Stomach smooth muscle (tissue), 2 donors: ENCODE results near the gene SLC35E2B.

Source experiments
- H3K27ac ChIP-seq: one replicate; pipeline ENCODE4 v1.7.0; 2013; ENCODE audit warnings: mild to moderate bottlenecking, low read length, inconsistent platforms
- H3K27me3 ChIP-seq, 2 donors: one replicate each; pipeline ENCODE4 v1.7.0; 2013; ENCODE audit warnings: low read length in 2 of 2; ENCODE audit not compliant: insufficient read depth in 2 of 2, control insufficient read depth in 1 of 2
- H3K36me3 ChIP-seq, 2 donors: one replicate each; pipeline ENCODE4 v1.7.0; 2013; ENCODE audit warnings: low read length in 2 of 2; ENCODE audit not compliant: control insufficient read depth in 2 of 2, insufficient read depth in 2 of 2
- H3K4me1 ChIP-seq: one replicate; pipeline ENCODE4 v1.7.0; 2013; ENCODE audit warnings: low read length; ENCODE audit not compliant: control insufficient read depth, insufficient read depth
- H3K4me3 ChIP-seq, 2 donors: one replicate each; pipeline ENCODE4 v1.7.0; 2013; ENCODE audit warnings: low read length in 2 of 2
- H3K9ac ChIP-seq, 2 donors: one replicate each; pipeline ENCODE4 v1.7.0; 2013; ENCODE audit warnings: low read length in 2 of 2, mild to moderate bottlenecking in 1 of 2
- H3K9me3 ChIP-seq, 2 donors: one replicate each; pipeline ENCODE4 v1.7.0; 2013; ENCODE audit warnings: low read length in 2 of 2; ENCODE audit not compliant: control insufficient read depth in 2 of 2
- donor health status: healthy.
- donor health status: Pancreatic carcinoma.

Gene SLC35E2B

GRCh38 chr1:1626207-1627141 lies 66.1 kb downstream of the SLC35E2B start:
- H3K4me1 ChIP-seq = peaks cover 2% of the 10 kb centered on the region
- no peak overlapping the region for H3K9ac ChIP-seq
- H3K27ac ChIP-seq = no peak overlapping the region
- H3K36me3 ChIP-seq = peaks cover 3 to 4% of the 10 kb centered on the region in 2 donors
- no peak overlapping the region for H3K4me3 ChIP-seq
- no peaks in the 10 kb centered on the region for H3K9me3 ChIP-seq
- peaks cover 0 to 16% of the 10 kb centered on the region in 2 donors for H3K27me3 ChIP-seq

- Histone ChIP-seq H3K36me3 (peaks cover 3 to 4% of the 10 kb centered on the region in 2 donors), H3K9ac (no peak overlapping the region), H3K9me3 (no peaks in the 10 kb centered on the region), H3K4me3 (no peak overlapping the region), H3K4me1 (peaks cover 2% of the 10 kb centered on the region), H3K27me3 (peaks cover 0 to 11% of the 10 kb centered on the region in 2 donors), H3K27ac (no peak overlapping the region)
Observed at GRCh38 chr1:1625824-1626206, 66.8 kb downstream of the SLC35E2B start.

- Histone ChIP-seq H3K9me3 (no peaks in the 10 kb centered on the region), H3K27me3 (peaks cover 0 to 7% of the 10 kb centered on the region in 2 donors), H3K4me3 (no peak overlapping the region), H3K36me3 (peaks cover 3 to 4% of the 10 kb centered on the region in 2 donors), H3K4me1 (no peaks in the 10 kb centered on the region), H3K9ac (no peak overlapping the region), H3K27ac (no peak overlapping the region)
Observed at GRCh38 chr1:1625404-1625775, 67.2 kb downstream of the SLC35E2B start.

- no peak overlapping the region for H3K4me3 ChIP-seq
- peaks cover 0 to 5% of the 10 kb centered on the region in 2 donors for H3K27me3 ChIP-seq
- H3K9ac ChIP-seq = no peak overlapping the region
- H3K36me3 ChIP-seq = peaks cover 3 to 4% of the 10 kb centered on the region in 2 donors
- no peaks in the 10 kb centered on the region for H3K9me3 ChIP-seq
- H3K27ac ChIP-seq = no peak overlapping the region
- H3K4me1 ChIP-seq = no peaks in the 10 kb centered on the region
Observed at GRCh38 chr1:1624443-1625403, 67.9 kb downstream of the SLC35E2B start.

GRCh38 chr1:1623631-1624442 lies 68.8 kb downstream of the SLC35E2B start:
- no peak overlapping the region for H3K4me3 ChIP-seq
- no peaks in the 10 kb centered on the region for H3K9me3 ChIP-seq
- no peaks in the 10 kb centered on the region for H3K27me3 ChIP-seq
- H3K4me1 ChIP-seq = no peaks in the 10 kb centered on the region
- no peak overlapping the region for H3K9ac ChIP-seq
- H3K27ac ChIP-seq = no peak overlapping the region
- peaks cover 3 to 4% of the 10 kb centered on the region in 2 donors for H3K36me3 ChIP-seq

GRCh38 chr1:1623181-1623630 lies 69.4 kb downstream of the SLC35E2B start:
- Histone ChIP-seq H3K9ac (no peak overlapping the region), H3K4me3 (no peak overlapping the region), H3K27me3 (no peaks in the 10 kb centered on the region), H3K9me3 (no peaks in the 10 kb centered on the region), H3K4me1 (peaks cover 3% of the 10 kb centered on the region), H3K27ac (no peak overlapping the region), H3K36me3 (peaks cover 1 to 4% of the 10 kb centered on the region in 2 donors)

GRCh38 chr1:1622788-1623094 lies 69.9 kb downstream of the SLC35E2B start:
- Histone ChIP-seq H3K9ac (no peak overlapping the region), H3K36me3 (peaks cover 0 to 5% of the 10 kb centered on the region in 2 donors), H3K4me1 (peaks cover 8% of the 10 kb centered on the region), H3K4me3 (no peak overlapping the region), H3K27ac (no peak overlapping the region), H3K27me3 (no peaks in the 10 kb centered on the region), H3K9me3 (no peaks in the 10 kb centered on the region)

- no peak overlapping the region for H3K4me3 ChIP-seq
- H3K27me3 ChIP-seq = no peaks in the 10 kb centered on the region
- H3K4me1 ChIP-seq = peaks cover 13% of the 10 kb centered on the region
- H3K27ac ChIP-seq = no peak overlapping the region
- H3K36me3 ChIP-seq = peaks cover 0 to 5% of the 10 kb centered on the region in 2 donors
- no peaks in the 10 kb centered on the region for H3K9me3 ChIP-seq
- no peak overlapping the region for H3K9ac ChIP-seq
Observed at GRCh38 chr1:1622010-1622787, 70.4 kb downstream of the SLC35E2B start.

- H3K27ac ChIP-seq = no peak overlapping the region
- H3K9me3 ChIP-seq = no peaks in the 10 kb centered on the region
- peaks cover 21% of the 10 kb centered on the region for H3K4me1 ChIP-seq
- no peaks in the 10 kb centered on the region for H3K27me3 ChIP-seq
- no peak overlapping the region for H3K9ac ChIP-seq
- peaks cover 0 to 5% of the 10 kb centered on the region in 2 donors for H3K36me3 ChIP-seq
- H3K4me3 ChIP-seq = no peak overlapping the region
Observed at GRCh38 chr1:1621173-1622009, 71.2 kb downstream of the SLC35E2B start.
